ENCODE results near the gene SRC.

The SRC gene

GRCh38 chr20:37350649-37351574 is 5.0 kb downstream of the SRC start:
- no peak for DNase-seq (ENCODE audit: low read depth, low spot score)

DNA sequence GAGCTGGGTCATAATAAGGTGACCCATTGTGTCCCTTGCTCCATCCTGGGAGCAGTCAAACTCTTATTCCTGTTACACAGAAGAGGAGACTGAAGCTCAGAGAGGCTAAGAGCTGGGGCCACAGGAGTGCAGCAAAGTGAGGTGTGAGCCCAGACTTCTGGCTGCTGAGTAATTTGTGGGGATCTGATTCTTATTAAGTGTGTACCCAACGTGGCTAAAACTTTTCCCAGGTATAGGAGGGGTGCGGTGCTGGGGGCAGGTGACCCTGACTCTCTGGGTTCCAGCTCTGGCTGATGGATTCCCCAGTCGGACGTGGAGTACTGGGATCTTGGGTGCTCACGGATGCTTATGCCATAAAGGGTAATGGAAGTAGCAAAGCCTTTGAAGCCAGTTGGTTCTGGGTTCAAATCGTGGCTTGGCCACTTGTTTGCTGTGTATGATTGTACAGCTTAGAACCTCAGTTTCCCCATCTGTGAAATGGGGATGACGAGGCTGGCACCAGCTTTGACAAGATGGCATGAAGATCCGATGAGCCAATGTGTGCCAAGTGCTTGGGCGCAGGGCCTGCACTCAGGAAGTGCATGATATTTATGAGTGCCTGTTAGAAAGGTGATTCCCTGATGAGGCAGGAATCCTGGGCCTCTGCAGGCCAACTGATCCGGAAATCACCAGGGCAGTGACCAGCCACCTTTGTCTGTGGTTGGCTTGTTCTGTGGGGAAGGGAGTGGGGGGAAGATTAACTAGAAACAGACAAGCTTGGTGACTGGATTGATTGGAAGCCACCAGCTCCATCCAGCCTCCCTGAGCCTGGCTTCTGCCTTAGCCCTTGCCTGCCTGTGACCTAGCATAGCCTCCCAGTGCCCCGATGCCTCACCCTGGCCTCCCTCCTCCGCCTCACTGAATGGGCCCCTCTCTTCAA is 6.0 kb downstream of the SRC start:
- no peak for DNase-seq (ENCODE audit: low read depth, low spot score)

DNA sequence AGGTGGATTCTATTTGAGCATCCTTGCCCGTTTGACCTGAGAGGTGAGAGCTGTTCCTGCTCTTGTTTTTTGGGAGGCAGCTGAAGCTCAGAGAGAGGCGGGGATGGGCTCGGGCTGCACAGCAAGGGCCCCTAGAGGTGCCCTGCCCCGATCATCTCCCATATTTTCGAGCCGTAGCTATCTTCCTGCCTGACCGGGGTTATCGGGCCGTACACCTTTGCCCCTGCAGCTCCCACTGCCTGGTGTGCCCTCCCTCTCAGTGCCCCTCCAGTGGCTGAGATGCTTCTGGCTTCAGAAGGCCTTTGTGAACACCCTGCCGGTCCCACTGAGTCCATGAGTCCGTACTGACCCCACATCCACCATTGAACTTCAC is 6.7 kb downstream of the SRC start:
- DNase-seq (ENCODE audit: low read depth, low spot score) = no peak

- DNase-seq (ENCODE audit: low read depth, low spot score) = no peak
These were observed 7.4 kb downstream of the SRC start for GRCh38 chr20:37353285-37353849.

- no peak for DNase-seq (ENCODE audit: low read depth, low spot score)
These were observed 8.6 kb downstream of the SRC start for GRCh38 chr20:37354210-37355195.

DNA sequence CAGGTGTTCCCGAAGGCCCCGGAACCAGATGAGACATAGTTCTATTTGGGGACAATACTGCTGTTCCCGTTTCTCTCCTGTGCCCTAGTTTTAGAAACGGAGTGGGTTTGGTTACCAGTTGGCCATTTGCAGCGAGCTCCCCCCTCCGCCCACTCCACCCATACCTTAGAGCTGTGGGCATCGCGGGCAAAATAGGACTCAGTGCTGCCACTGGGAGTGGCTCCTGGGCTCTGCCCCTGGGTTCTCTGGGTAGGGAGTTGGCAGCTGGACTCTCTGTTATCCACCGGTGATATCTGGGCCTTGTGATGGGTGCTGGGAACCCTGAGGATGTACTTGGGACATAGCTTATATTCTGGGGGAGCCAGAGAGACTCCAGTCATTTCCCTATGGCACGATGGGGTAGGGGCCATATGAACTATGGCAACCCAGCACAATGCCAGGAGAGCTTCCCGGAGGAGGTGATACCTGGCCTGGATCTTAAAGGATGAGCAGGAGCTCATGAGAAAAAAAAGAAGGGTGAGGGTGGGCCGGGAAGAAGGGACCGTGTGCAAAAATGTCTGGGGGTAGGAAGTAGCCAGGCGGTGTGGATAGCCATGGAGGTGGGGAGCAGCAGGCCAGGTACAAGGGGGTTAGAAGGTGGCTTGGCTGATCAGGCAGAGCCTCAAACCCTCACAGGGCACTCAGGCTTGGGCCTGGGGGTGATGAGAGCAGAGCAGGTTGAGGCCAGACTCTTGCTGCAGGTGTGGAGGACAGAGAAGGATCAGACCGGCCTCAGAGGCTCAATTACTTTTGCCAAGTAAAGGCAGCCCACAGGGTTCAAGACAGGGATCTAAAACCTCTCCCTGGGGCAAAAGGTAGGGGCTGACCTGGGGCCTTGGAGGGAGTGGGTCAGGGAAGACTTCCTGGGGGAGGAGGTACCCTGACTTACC is 9.6 kb downstream of the SRC start:
- no peak for DNase-seq (ENCODE audit: low read depth, low spot score)

DNA sequence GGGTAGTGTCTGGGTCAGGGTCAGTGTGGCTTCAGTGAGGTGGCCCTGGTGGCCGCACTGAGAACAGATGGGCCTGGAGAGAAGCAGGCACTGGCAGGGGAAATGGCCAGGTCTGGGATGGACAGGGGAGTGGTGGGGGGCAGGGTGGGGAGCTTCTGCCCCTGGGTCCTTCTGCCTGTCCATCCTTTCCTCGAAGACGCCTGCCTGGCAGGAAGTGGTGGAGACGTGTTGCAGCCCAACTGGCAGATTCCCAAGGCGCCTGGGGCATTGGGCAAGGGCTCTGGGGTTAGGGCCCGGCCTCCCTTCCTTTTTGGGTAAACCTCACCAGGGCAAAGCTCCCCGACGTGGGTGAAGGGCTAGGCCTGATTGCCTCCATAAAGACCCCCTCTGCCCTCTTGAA is 10.4 kb downstream of the SRC start:
- DNase-seq (ENCODE audit: low read depth, low spot score) = no peak

- DNase-seq (ENCODE audit: low read depth, low spot score) = no peak
These were observed 11.0 kb downstream of the SRC start for GRCh38 chr20:37356961-37357371.

- no peak for DNase-seq (ENCODE audit: low read depth, low spot score)
These were observed 11.8 kb downstream of the SRC start for GRCh38 chr20:37357481-37358365.

DNA sequence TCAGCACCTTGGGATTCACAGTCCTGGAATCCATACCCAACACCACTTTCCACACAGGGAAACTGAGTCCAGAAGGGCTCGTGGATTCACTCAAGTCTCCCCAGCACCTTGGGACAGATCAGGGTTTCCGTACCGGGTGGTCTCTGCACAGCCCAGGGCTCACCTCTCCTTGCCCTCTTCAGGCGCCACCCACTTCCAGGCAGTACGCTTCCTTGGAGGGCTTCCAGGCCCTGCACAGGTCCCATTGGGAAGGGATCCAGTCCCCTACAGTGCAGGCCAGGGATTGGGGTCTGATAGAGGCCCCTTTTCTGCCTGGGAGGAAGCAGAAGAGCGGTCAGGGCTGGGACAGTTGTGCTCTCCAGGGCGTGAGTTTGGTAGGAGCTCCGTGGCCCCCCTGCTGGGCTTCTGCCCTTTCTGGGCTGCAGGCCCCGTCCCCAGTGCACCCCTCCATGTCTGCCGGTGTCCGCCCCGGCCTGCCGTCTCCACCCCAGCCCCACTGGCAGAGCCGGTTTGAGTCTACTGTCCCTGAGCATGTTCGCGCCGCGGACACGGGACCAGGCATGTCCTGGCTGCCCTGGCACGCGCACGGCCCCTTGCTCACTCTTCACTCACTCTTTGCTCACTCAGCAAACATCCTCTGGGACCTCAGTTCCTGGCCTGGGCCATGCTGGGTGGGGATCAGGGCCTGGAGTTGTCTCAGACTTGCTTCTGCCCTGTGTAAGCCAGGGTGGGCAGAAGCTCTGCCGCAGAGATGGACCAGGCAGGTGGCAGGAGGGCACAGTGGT is 12.6 kb downstream of the SRC start:
- DNase-seq (ENCODE audit: low read depth, low spot score) = no peak

DNA sequence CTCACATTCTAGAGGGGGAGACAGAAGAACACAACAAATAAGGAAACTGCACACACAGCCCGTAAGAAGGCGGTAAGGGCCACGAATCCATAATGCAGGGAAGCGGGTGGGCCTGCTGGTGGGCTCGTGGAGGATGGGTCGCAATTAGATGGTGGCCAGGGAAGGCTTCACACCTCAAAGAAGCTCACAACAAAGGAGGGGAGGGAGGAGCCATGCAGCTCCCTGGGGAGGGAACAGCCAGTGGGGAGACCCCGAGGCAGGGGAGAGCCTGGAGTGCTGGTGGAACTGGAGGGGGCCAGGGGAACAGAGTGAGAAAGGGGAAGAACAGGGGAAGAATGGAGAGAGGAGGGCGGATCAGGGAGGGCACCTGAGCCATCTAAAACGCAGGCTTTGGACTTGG is 13.4 kb downstream of the SRC start:
- DNase-seq (ENCODE audit: low read depth, low spot score) = no peak

GRCh38 chr20:37359836-37360235 is 13.9 kb downstream of the SRC start:
- DNase-seq (ENCODE audit: low read depth, low spot score) = no peak

DNA sequence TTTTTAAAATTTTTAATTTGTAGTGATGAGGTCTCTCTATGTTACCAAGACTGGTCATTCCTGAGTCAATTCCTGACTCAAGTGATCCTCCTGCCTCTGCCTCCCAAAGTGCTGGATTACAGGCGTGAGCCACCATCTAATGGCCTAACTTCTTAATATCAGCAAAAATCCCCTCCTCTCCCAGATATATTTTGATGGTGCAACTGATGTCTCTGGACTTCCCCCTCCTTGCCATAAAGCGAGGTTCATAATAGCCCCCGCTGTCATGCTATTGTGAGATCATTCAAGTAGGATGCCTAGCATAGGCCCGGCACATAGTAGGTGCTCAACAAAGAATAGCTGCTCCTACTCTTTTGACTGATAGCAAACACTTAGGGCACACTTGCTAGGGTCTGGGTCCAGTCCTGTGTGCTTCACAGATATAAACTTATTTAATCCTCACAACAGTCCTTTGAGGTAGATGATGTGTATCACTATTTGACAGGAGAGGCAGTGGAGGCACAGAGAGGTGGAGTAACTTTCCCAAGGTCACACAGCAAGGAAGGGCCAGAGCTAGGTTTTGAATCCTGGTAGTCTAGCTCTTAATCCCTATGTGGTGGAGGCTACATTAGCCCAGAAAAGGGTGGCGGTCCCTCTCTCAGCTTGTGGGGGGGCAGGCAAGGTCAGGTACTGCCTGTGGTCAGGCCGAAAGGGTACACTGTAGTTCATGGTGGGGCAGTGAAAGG is 14.6 kb downstream of the SRC start:
- no peak for DNase-seq (ENCODE audit: low read depth, low spot score)

- DNase-seq (ENCODE audit: low read depth, low spot score) = no peak
These were observed 15.4 kb downstream of the SRC start for GRCh38 chr20:37361336-37361735.

- DNase-seq (ENCODE audit: low read depth, low spot score) = no peak
These were observed 16.4 kb downstream of the SRC start for GRCh38 chr20:37362231-37362792.

GRCh38 chr20:37362821-37363220 is 16.9 kb downstream of the SRC start:
- DNase-seq (ENCODE audit: low read depth, low spot score) = no peak

Measured in iPS DF 19.7 (cell line).